Measurements from ENCODE around the gene PTH. TPM values are rescaled to one million over a fixed set of nuclear protein-coding genes. Genes with fewer than 3 reads are reported as not detected.

PTH gene
- total RNA-seq, 2 donors from 2014 or later, result not detected

DNA sequence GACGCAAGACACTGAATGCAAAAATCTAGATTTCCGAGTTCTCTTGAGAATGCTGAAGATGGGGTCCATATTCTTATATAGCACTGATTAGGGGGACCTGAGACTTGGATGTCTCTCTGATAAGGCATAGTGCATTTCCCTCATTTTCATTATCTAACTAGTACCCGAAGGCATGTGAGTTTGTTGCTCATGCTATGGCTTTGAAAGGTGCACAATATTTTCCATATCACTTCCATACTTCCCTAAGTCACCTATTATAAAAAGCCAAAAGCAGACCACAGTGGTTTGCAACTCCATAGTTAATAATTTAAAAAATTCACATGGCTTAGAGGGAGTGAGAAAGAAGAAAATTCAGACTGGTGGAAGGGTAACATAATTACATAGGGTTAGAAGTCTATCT is 34.5 kb downstream of the PTH start:
- intact Hi-C loops (cut with DNase I), result no loop called here
- DNase-seq (ENCODE audit: low spot score), result no peak

DNA sequence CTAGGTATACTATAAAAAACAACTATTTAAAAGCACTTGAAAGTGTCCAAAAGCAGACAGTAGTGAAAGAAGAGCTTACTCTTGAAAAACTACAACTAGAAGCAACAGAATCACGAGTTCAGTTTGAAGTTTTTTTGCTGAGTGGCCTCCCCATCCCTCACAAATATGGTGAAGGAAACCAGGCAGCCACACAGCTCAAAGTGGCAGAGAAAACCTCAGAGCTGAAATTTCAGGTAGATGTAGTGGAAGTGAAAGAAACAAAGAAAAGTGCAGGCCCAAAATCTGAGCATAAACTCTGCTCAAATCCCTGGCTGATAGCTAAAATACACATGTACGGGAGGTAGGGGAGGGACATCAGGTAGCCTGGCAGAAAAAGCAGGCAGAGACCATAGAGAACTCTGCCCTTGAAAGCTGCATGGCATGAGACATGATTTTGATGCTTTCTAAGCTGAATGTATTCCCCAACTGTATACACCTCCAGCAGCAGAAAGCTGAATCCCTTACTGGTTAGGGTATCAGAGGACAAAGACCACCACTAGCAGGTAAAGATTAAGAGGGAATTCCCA is 44.9 kb downstream of the PTH start:
- no peak for DNase-seq (ENCODE audit: low spot score)
- intact Hi-C loops (cut with DNase I), result no loop called here

DNA sequence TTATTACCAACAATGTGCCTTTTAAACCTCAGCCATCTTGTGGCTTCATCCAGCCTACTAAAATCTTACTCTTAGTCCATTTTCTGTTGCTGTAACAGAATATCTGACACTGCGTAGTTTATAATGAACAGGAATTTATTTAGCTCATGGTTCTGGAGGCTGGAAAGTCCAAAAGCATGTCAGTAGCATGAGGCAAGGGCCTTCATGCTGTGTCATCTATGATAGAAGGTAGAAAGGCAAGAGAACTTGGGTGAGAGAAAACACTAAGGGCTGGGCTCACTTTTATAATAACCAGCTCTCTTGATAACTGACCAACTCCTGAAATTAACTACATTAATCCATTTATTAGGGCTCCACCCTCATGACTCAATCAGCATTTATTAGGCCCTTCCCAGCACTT is 46.3 kb downstream of the PTH start:
- intact Hi-C loops (cut with DNase I), result no loop called here
- no peak for DNase-seq (ENCODE audit: low spot score)

DNA sequence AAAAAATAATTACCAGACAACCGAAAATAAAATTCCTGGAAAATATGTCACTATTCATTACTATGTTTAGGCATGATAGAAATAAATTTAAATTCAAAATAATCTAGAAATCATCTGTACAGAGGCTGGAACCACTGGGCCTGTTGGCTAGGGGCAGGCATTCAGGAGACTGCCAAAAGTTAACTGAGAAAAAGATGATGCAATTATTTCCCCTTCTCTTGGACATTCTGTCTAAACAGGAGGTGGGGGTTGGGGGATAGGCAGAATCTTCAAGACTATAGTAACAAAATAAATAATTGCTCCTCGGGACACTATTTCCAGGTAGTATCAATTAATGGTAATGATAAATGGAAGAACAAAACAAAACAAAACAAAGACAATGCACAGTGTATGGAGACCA is 46.9 kb downstream of the PTH start:
- no peak for DNase-seq (ENCODE audit: low spot score)
- intact Hi-C loops (cut with DNase I), result no loop called here

DNA sequence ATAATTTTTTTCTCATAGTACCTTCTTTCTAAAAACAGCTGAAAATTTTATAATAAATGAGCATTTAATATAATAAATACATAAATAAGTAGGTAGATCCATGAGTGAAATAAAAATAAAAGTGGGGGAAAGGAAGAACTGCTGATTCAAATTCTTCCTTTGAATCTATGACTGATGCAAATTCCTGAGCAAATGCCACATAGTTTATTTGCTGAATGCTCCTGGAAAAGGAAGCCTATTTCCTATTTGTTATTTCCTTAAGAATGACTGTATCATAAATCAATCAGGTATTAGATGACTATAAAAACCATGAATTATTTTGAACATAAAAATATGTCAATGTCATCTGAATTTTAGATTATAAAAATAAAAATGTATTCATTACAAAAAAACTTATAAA is 49.4 kb downstream of the PTH start:
- intact Hi-C loops (cut with DNase I), result no loop called here
- DNase-seq (ENCODE audit: low spot score), result no peak

DNA sequence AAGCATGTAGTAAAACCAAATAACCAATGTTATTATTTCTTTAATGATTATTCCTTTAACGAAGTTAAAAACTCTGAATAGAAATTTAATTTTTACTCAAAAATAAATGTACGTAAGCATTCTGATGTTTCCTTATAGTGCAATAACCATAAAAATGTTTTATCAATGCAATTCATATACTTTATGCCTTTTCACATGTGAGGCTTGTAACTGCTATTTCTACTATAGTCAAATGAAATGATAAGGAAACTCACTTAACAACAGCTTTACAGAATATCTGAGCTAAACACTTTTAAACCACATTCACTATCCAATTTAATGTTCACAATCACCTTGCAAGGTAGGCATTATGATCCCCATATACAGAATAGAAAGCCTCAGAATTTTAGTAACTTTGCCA is 50.2 kb downstream of the PTH start:
- intact Hi-C loops (cut with DNase I), result no loop called here
- DNase-seq (ENCODE audit: low spot score), result no peak

Other genes starting within 250 kb of the PTH start
- 10 to 100 TPM; 17.6 to 28.4 TPM for gene BMAL1, start 218.2 kb downstream of the PTH start, total RNA-seq
- gene BTBD10, start 32.8 kb downstream of the PTH start, total RNA-seq, result 10 to 100 TPM; 27.4 to 36.1 TPM
- gene FAR1, start 172.7 kb upstream of the PTH start, total RNA-seq, result 10 to 100 TPM; 50.9 to 51.5 TPM